ENCODE results near the gene GSS. TPM values are rescaled to one million over a fixed set of nuclear protein-coding genes. Genes with fewer than 3 reads are reported as not detected.

GSS gene
- total RNA-seq, 4 donors from 2014 or later, result 28.0 to 47.6 (median 35.6) TPM

- no peak for ATAC-seq
- H3K4me1 ChIP-seq, result peaks cover 0 to 50% (median 4%) of the 10 kb centered on the region in 3 donors
- TF ChIP-seq POLR2A (IDR thresholded peaks at IDR 0.05), result no peak
- no peak for TF ChIP-seq EP300 (IDR thresholded peaks at IDR 0.05)
- TF ChIP-seq POLR2AphosphoS5 (IDR thresholded peaks at IDR 0.05), result no peak
- TF ChIP-seq CTCF (IDR thresholded peaks at IDR 0.05), result no peak
- no peaks in the 10 kb centered on the region for H3K27me3 ChIP-seq
- peaks cover 0 to 28% of the 10 kb centered on the region in 2 donors for H3K36me3 ChIP-seq
- 88 to 93% methylated on average over 6 of the region's 6 CpGs for WGBS, 2 donors (ENCODE audit: low coverage in 1 of 2)
- no peak overlapping the region for H3K27ac ChIP-seq
- no peaks in the 10 kb centered on the region for H3K9me3 ChIP-seq
- no peak overlapping the region for H3K4me3 ChIP-seq
Measured at GRCh38 chr20:34880215-34880850, 75.3 kb downstream of the GSS start.

Small RNA genes within 50 kb of the gene (small RNA-seq; reads per million reads assigned to genes)
- gene MIR499A, result 0 to 0.45 (median 0.13) reads per million in 4 donors

Other genes with a start within 250 kb of the GSS start
- 10 to 100 TPM; 15.2 to 37.0 (median 25.8) TPM for gene NCOA6, start 130.2 kb downstream of the GSS start, total RNA-seq
- 10 to 100 TPM in 3 of 4 donors, 1 to 10 TPM in 1; 3.6 to 14.9 (median 11.9) TPM for gene GGT7, start 83.0 kb downstream of the GSS start, total RNA-seq
- 10 to 100 TPM; 45.4 to 71.0 (median 58.7) TPM for gene ACSS2, start 79.2 kb downstream of the GSS start, total RNA-seq
- under 1 TPM; 0.07 to 0.78 (median 0.16) TPM for gene MYH7B, start 62 bp upstream of the GSS start, total RNA-seq
- 10 to 100 TPM; 47.5 to 57.1 (median 52.4) TPM for gene TRPC4AP, start 137.0 kb upstream of the GSS start, total RNA-seq
- gene EDEM2, start 191.5 kb upstream of the GSS start, total RNA-seq, result 10 to 100 TPM; 11.2 to 18.9 (median 13.5) TPM
- gene PROCR, start 216.3 kb upstream of the GSS start, total RNA-seq, result 10 to 100 TPM; 11.7 to 59.4 (median 35.9) TPM

All from gastroesophageal sphincter (tissue), 4 donors.